Activated naive CD8-positive, alpha-beta T cell treated with anti-CD3 and anti-CD28 coated beads for 36 hours (primary cell): Measurements from ENCODE around the gene PTPRF. TPM values are rescaled to one million over a fixed set of nuclear protein-coding genes. Genes with fewer than 3 reads are reported as not detected.
A peak's percentile ranks its signal among the peaks of the same experiment; 100 is the strongest.
"Not testable (repeated sequence)": the region's sequence is repeated elsewhere in the genome, so short reads cannot be mapped to it uniquely, and the experiment has no call there.

Experiments
- DNase-seq: peaks from one replicate; pipeline ENCODE4 v3.0.0; 2021
- H3K27ac Mint-ChIP-seq: one replicate; pipeline ENCODE4 v1.8.0; 2022; ENCODE audit warnings: mild to moderate bottlenecking, moderate library complexity, mixed read lengths
- H3K27me3 Mint-ChIP-seq: one replicate; pipeline ENCODE4 v1.8.0; 2022; ENCODE audit warnings: mild to moderate bottlenecking, mixed read lengths
- H3K36me3 Mint-ChIP-seq: one replicate; pipeline ENCODE4 v1.8.0; 2021; ENCODE audit warnings: mild to moderate bottlenecking, mixed read lengths
- H3K4me1 Mint-ChIP-seq: one replicate; pipeline ENCODE4 v1.8.0; 2021; ENCODE audit warnings: mixed read lengths
- H3K4me3 Mint-ChIP-seq: one replicate; pipeline ENCODE4 v1.8.0; 2022; ENCODE audit warnings: mild to moderate bottlenecking, moderate library complexity, mixed read lengths
- H3K9me3 Mint-ChIP-seq: one replicate; pipeline ENCODE4 v1.8.0; 2022; ENCODE audit warnings: mixed read lengths
- total RNA-seq, 2 experiments: library from RNA; stranded (reverse); gene quantifications; one replicate each; pipeline ENCODE4 v1.2.3, GENCODE V29; 2021

PTPRF gene
- total RNA-seq, 2 experiments from 2014 or later: 3.1 to 3.6 TPM

DNA sequence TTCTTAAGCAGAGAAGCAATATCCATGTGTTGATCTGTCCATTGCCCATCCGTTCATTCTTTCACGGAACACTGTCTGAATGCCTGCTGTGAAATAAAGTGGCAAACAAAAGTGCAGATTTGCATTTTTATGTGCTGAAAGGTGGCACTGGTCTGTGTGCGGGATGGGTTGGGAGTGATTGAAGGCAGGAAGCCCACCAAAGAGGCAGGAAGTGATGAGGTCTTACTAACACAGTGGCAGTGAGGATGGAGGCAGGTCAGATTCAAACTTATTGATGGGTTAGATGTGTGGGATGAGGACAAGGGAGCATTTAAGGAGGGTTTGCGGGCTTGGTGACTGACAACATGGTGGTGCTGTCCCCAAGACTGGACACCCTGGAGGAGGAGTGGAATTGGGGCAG, 8.3 kb downstream of the PTPRF start:
- H3K4me1 Mint-ChIP-seq: peaks cover 12% of the 10 kb centered on the region
- H3K4me3 Mint-ChIP-seq: no peak overlapping the region
- H3K36me3 Mint-ChIP-seq: no peaks in the 10 kb centered on the region
- no peak overlapping the region for H3K27ac Mint-ChIP-seq
- H3K27me3 Mint-ChIP-seq: no peaks in the 10 kb centered on the region
- H3K9me3 Mint-ChIP-seq: no peaks in the 10 kb centered on the region
- no peak for DNase-seq

- H3K9me3 Mint-ChIP-seq: no peaks in the 10 kb centered on the region
- peaks cover 12% of the 10 kb centered on the region for H3K4me1 Mint-ChIP-seq
- H3K36me3 Mint-ChIP-seq: no peaks in the 10 kb centered on the region
- DNase-seq: no peak
- H3K27me3 Mint-ChIP-seq: no peaks in the 10 kb centered on the region
- H3K4me3 Mint-ChIP-seq: no peak overlapping the region
- H3K27ac Mint-ChIP-seq: no peak overlapping the region
These were observed 9.2 kb downstream of the PTPRF start for GRCh38 chr1:43539726-43540434.

GRCh38 chr1:43540653-43541071, 10.0 kb downstream of the PTPRF start:
- H3K4me1 Mint-ChIP-seq: peaks cover 12% of the 10 kb centered on the region
- no peaks in the 10 kb centered on the region for H3K36me3 Mint-ChIP-seq
- no peaks in the 10 kb centered on the region for H3K9me3 Mint-ChIP-seq
- no peak overlapping the region for H3K4me3 Mint-ChIP-seq
- H3K27ac Mint-ChIP-seq: no peak overlapping the region
- DNase-seq: no peak
- no peaks in the 10 kb centered on the region for H3K27me3 Mint-ChIP-seq

GRCh38 chr1:43541141-43541540, 10.5 kb downstream of the PTPRF start:
- H3K27ac Mint-ChIP-seq: no peak overlapping the region

DNA sequence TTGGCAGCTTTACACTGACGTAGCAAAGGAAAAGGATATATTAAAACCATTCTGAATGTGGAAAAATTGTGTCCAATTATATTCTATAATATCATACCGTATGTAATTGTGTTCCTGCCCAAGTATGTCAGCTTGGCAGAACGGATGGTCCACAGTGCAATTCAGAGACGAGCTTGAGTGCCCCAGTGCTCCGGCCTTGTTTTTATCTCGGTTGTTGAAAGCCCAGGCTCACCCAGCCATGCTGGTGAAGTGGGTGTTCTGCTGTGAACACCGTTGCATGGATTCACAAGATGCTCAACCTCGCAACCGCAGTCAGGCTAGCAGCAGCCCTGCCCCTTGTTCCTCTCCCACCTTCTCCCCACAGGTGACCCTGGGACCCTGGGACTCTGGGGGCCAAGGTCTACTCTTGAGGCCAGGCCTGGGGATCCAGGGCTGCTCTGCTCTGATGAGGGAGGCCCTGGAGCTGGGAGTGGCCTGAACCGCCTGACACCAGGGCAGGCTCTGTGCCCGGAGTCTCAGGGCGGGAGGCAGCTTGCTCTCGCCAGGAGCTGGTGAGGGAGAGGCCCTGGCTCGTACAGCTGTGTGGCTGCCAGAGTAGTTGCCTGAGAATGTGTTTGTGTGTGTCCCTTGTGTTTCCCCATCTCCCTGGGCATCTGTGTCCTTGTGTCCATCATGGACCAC, 11.2 kb downstream of the PTPRF start:
- Mint-ChIP-seq H3K4me3 (no peak overlapping the region), H3K9me3 (no peaks in the 10 kb centered on the region), H3K36me3 (no peaks in the 10 kb centered on the region), H3K27ac (no peak overlapping the region), H3K27me3 (no peaks in the 10 kb centered on the region), H3K4me1 (peaks cover 12% of the 10 kb centered on the region)
- DNase-seq: no peak

More at GRCh38 chr1:43541141-43541540, 10.5 kb downstream of the PTPRF start:
- Mint-ChIP-seq H3K36me3 (no peaks in the 10 kb centered on the region), H3K27me3 (no peaks in the 10 kb centered on the region), H3K9me3 (no peaks in the 10 kb centered on the region), H3K4me3 (no peak overlapping the region), H3K4me1 (peaks cover 12% of the 10 kb centered on the region)
- no peak for DNase-seq

DNA sequence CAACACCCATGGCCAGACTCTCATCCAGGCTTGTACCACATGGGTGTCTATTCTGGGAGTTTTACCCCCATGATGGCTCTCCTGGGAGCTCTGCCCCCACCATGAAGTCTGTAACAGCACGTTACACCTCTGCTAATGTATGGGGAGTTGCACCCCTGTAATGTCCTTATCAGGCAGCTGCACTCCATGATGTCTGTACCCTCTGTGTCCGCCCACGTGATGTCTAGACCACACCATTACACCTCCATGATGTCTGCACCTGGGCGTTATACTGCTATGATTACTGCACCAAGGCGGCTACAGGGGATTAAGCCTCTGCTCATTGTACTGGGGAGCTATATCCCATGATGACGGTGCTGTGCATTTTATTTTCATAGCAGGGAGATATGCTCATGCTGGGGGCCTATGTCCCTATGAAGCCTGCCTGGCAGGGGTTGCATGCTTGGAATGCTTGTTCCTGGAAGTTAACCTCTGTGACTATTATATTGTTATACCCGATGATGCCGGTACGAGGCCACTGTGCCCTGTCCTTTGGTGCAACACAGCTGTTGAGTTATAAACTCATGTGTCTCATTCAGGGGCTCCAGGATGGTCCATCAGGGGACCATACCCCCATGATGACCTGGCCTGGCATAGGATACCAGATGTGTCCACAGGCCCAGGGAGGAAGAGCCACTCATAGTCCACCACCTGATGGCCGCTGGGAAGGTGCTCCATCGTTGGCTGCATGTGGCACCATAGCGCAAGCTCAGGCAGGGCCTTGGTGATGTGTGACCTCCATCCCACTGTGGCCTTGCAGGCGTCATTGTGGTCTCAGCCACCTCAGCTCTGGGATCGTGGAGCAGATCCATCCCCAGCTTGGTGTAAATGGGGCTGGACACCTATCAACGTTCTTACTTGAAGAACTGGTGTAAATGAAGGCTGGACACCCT, 12.1 kb downstream of the PTPRF start:
- Mint-ChIP-seq H3K4me3 (no peak overlapping the region), H3K9me3 (no peaks in the 10 kb centered on the region), H3K4me1 (peaks cover 12% of the 10 kb centered on the region), H3K36me3 (no peaks in the 10 kb centered on the region), H3K27ac (no peak overlapping the region), H3K27me3 (no peaks in the 10 kb centered on the region)
- no peak for DNase-seq

- peaks cover 9% of the 10 kb centered on the region for H3K4me1 Mint-ChIP-seq
- no peaks in the 10 kb centered on the region for H3K36me3 Mint-ChIP-seq
- DNase-seq: no peak
- no peaks in the 10 kb centered on the region for H3K9me3 Mint-ChIP-seq
- H3K27me3 Mint-ChIP-seq: no peaks in the 10 kb centered on the region
- no peak overlapping the region for H3K27ac Mint-ChIP-seq
- H3K4me3 Mint-ChIP-seq: no peak overlapping the region
These were observed 12.9 kb downstream of the PTPRF start for GRCh38 chr1:43543567-43543966.

GRCh38 chr1:43545339-43545694, 14.6 kb downstream of the PTPRF start:
- H3K27ac Mint-ChIP-seq: no peak overlapping the region
- H3K4me3 Mint-ChIP-seq: no peak overlapping the region
- peaks cover 4% of the 10 kb centered on the region for H3K27me3 Mint-ChIP-seq
- DNase-seq: no peak
- H3K4me1 Mint-ChIP-seq: peaks cover 2% of the 10 kb centered on the region
- H3K36me3 Mint-ChIP-seq: no peaks in the 10 kb centered on the region
- no peaks in the 10 kb centered on the region for H3K9me3 Mint-ChIP-seq

DNA sequence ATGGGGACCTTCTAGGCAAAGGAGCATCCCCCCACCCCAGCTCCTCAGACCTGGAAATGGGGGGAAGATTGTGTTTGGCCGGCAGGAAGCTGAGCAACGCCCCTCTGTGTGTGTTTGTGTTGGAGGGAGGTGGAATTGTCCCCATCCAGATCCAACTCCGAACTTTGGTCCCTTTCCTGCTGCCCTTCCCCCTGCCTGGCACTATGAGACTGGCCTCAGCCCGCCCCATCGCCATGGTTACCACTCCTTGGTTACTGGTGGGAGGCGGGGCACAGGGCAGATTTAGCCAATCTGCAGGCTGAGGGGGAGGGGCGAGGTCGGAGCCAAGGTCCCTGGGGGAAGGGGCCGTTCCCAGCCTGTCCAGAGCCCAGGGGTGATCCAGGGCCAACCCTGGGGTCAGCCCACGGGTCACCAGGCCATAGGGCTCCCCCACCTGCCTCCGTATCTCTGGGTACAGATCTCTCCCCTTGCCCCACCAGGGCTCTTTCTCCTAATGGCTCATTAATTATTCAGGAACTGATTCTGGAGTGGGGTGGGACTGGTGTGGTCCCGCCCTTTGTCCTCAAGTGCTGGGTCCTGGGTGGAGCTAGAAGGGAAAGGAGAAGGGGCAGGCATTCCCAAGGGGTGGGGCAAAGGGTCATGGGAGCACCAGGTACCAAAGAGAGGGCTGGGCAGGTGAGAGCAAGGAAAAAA, 15.2 kb downstream of the PTPRF start:
- Mint-ChIP-seq H3K27me3 (peaks cover 4% of the 10 kb centered on the region), H3K4me1 (peaks cover 4% of the 10 kb centered on the region), H3K27ac (no peak overlapping the region), H3K36me3 (no peaks in the 10 kb centered on the region), H3K9me3 (no peaks in the 10 kb centered on the region), H3K4me3 (no peak overlapping the region)
- peak; percentile 12 for DNase-seq

- DNase-seq: no peak
- Mint-ChIP-seq H3K27me3 (peaks cover 4% of the 10 kb centered on the region), H3K4me3 (no peak overlapping the region), H3K4me1 (peaks cover 4% of the 10 kb centered on the region), H3K36me3 (no peaks in the 10 kb centered on the region), H3K27ac (no peak overlapping the region), H3K9me3 (no peaks in the 10 kb centered on the region)
These were observed 15.9 kb downstream of the PTPRF start for GRCh38 chr1:43546388-43547100.

- peaks cover 4% of the 10 kb centered on the region for H3K4me1 Mint-ChIP-seq
These were observed 16.9 kb downstream of the PTPRF start for GRCh38 chr1:43547538-43548072.

GRCh38 chr1:43548285-43549271, 17.9 kb downstream of the PTPRF start:
- no peak overlapping the region for H3K4me3 Mint-ChIP-seq
- peaks cover 4% of the 10 kb centered on the region for H3K4me1 Mint-ChIP-seq
- no peaks in the 10 kb centered on the region for H3K9me3 Mint-ChIP-seq
- H3K36me3 Mint-ChIP-seq: no peaks in the 10 kb centered on the region
- DNase-seq: no peak
- H3K27ac Mint-ChIP-seq: no peak overlapping the region
- H3K27me3 Mint-ChIP-seq: peaks cover 4% of the 10 kb centered on the region

More at GRCh38 chr1:43547538-43548072, 16.9 kb downstream of the PTPRF start:
- no peak for DNase-seq
- Mint-ChIP-seq H3K27ac (no peak overlapping the region), H3K4me3 (no peak overlapping the region), H3K9me3 (no peaks in the 10 kb centered on the region), H3K36me3 (no peaks in the 10 kb centered on the region), H3K27me3 (peaks cover 4% of the 10 kb centered on the region)

DNA sequence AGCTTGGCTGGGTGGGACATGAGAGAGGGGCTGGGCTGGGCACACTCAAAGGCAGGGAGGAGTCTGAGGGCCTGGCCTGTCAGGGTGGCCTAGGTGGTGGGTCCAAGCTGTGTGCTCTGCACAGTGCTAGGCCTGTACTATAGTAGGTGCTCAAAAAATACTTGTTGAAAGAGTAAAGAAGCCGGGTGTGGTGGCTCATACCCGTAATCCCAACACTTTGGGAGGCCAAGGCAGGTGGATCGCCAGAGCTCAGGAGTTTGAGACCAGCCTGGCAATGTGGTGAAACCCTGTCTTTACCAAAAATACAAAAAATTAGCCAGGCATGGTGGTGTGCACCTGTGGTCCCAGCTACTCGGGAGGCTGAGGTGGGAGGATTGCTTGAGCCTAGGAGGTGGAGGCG, 18.7 kb downstream of the PTPRF start:
- H3K9me3 Mint-ChIP-seq, DNase-seq, H3K27ac Mint-ChIP-seq, H3K4me1 Mint-ChIP-seq, H3K27me3 Mint-ChIP-seq, H3K36me3 Mint-ChIP-seq, H3K4me3 Mint-ChIP-seq: not testable (repeated sequence)
